GM18507 (cell line): ENCODE data around the gene SLFN13.
A peak's percentile ranks its signal among the peaks of the same experiment; 100 is the strongest.
"Not testable (repeated sequence)": the region's sequence is repeated elsewhere in the genome, so short reads cannot be mapped to it uniquely, and the experiment has no call there.

Source experiments
- DNase-seq: peaks from one replicate; pipeline ENCODE4 v3.0.0; 2011; ENCODE audit warnings: low read depth; ENCODE audit not compliant: insufficient read length; ENCODE audit errors: extremely low spot score
- FAIRE-seq: peaks from 2 replicates; lab custom pipeline; 2011; peaks lifted over from hg19 to GRCh38; lab: Jason Lieb, UNC

Gene SLFN13

GRCh38 chr17:35438433-35438832, 10.1 kb downstream of the SLFN13 start:
- DNase-seq = no peak
- no peak for FAIRE-seq

DNA sequence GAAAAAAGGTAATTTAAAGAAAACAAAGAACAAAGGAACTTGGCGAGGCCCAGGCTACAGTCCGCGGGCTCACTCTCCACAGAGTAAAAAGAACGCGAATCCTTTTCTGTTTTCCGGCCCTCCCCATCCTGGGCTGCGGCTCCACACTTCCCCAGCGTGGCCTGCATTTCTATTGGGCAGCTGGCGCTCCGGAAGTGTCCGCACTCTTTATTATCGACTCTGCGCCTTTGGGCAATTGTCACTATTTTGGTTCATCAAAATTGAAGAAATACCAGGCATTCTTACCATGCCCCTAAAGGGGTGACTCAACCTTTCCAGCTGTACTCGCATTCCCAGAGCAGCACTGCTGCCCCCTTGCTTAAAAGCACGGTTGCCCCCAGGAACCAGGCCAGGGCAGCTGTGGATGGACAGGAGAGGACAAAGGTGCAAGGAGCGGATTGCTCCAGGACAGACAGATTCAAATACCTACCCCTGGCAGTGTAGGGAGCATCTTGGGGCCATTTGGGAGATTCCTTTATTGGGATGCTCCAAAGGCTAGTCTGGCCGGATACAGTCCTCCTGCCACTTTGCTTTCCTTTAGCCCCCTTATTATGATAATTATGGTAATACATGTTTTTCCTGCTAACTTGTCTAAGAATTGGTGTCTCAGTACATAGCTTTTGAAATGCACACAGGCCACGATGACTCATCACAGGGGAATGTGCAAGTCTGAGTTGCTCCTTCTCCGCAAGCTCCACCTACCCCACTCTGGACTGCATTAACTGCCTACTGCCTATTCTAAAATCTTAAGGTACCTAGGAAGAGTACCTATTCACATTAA, 15.3 kb downstream of the SLFN13 start:
- FAIRE-seq = peak; percentile 46

DNA sequence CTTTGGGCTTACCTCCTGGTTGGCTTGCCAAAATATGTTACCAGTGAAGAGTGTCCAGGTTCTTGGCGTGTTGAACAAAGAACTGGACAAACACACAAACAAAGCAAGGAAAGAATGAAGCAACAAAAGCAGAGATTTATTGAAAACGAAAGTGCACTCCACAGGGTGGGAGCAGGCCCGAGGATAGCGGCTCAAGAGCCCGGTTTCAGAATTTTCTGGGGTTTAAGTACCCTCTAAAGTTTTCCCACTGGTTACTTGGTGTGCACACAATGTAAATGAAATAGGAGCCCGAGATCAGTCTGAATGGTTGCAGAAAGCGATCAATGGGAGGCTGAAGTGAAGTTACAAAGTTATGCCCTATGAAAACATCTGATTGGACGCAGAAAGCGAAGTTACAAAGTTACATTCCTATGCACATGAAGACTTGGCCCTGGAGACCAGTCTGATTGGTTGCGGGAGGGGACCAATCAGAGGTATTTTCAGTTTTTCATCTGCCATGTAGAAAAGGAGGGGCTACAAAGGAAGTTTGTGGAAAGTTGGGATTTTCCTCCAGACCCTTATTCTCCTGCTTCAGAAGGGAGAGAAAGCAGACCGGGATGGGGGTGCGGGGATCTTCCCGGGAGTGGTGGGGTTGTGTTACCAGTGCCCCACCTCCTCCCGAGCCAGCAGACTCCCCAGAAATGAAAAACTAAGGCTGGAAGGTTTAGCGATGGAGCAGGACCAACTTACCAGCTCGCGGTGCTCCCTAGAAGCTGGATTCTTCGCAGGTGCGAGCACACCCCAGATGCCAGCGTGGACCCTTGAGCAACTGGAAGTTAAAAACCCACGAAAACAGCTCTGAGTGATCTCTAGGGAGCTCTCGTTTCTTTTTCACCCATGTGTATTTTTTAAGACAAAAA, 16.1 kb downstream of the SLFN13 start, which contains the start of gene SLFN12:
Gene SLFN12, minus strand, starts transcription at position 325 of the 899 bp plus-strand sequence. CDS start 9,472 bp downstream, outside the sequence.
- DNase-seq (peak; percentile 29), FAIRE-seq (peak; percentile 96)

More for the DNA sequence above, 15.3 kb downstream of the SLFN13 start:
- no peak for DNase-seq

- DNase-seq (no peak), FAIRE-seq (no peak)
Measured at GRCh38 chr17:35429702-35430101, 18.9 kb downstream of the SLFN13 start.

DNA sequence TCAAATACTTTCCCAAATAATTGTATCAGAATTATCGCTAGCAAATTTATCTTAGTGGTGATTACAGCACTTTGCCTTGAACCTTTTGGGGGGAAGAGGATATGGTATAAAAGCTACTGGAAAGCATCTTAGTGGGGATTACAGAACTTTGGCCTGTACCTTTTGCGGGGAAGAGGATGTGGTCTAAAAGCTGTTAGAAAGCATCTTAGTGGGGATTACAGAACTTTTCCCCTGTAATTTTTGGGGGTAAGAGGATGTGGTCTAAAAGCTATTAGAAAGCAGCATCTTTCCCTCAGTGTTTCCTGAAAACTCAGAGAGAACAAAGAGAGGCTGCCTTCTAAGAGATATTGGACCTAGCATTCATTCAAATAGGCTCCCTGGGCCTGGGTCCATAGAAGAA, 20.3 kb downstream of the SLFN13 start:
- no peak for DNase-seq
- no peak for FAIRE-seq

DNA sequence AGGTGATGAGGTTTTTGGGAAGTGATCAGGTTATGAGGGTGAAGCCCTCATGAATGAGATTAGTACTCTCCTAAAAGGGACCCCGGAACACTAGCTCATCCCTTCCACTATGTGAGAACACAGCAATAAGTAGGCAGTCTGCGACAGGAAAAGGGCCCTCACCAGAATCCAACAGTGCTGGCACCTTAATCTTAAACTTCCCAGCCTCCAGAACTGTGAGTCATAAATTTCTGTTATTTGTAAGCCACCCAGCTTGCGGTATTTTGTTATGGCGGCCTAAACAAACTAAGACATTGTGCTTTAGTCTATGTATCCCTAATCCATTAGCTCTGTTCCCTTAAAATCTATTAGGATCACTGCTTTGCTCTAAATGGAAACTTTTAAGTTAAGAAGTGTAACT, 24.8 kb downstream of the SLFN13 start:
- DNase-seq = no peak
- no peak for FAIRE-seq

GRCh38 chr17:35421069-35421468, 27.5 kb downstream of the SLFN13 start:
- not testable (repeated sequence) for FAIRE-seq, DNase-seq

DNA sequence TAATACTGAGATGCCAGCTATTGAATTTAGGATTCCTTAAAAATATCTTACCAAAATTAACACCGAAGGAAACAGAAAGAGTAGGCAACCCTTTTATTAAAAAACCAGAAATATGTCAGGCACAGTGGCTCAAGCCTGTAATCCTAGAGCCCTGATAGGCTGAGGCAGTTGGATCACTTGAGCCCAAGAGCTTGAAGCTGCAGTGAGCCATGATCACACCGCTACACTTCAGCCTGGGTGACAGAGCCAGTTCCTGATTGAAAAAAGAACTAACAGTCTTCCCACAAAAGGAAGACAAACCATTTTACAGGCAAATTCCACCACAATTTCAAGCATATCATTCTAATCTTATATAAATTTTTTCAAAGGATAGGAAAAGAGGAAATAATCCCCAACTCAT, 31.9 kb downstream of the SLFN13 start:
- peak; percentile 12 for FAIRE-seq
- no peak for DNase-seq

DNA sequence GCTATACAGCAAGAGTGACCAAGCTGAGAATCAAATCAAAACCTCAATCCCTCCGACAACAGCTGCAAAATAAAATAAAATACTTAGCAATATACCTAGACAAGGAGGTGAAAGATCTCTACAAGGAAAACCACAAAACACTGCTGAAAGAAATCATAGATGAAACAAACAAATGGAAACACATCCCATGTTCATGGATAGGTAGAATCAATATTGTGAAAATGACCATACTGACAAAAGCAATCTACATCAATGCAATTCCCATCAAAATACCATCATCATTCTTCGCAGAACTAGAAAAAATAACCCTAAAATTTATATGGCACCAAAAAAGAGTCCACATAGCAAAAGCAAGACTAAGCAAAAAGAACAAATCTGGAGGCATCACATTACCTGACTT, 33.9 kb downstream of the SLFN13 start:
- DNase-seq, FAIRE-seq: not testable (repeated sequence)

DNA sequence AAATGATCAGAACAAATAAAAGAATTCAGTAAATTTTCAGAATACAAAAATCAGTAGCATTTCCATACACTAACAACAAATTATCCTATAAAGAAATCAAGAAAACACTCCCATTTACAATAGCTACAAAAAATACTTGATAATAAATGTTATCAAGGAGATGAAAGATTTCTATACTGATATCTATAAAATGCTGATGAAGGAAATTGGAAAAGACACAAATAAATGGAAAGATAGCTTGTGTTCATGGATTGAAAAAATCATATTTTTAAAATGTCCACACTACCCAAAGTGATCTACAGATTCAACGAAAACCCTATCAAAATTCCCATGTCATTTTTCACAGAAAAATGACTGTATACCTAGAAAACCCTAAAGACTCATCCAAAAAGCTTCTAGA, 34.3 kb downstream of the SLFN13 start:
- no peak for DNase-seq
- FAIRE-seq = no peak

DNA sequence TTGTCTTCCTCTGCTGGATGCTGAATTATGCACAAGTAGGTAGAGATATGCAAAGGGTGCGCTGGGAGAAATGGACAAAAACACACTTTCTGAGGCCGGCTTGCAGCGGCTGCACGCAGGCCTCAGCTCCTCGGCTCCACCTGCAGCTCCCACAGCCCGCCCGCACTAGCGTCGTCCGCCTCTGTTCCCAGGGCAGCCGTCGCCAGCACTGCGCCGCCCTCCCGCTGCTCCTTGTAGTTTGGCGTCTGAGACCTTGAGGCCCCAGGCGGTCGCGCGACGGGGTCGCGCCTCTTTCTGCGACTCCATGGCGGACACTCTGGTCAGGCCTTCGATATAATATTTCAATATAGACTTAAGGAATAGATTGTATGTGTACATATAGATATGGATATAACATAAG, 41.0 kb downstream of the SLFN13 start:
- DNase-seq (no peak), FAIRE-seq (no peak)

DNA sequence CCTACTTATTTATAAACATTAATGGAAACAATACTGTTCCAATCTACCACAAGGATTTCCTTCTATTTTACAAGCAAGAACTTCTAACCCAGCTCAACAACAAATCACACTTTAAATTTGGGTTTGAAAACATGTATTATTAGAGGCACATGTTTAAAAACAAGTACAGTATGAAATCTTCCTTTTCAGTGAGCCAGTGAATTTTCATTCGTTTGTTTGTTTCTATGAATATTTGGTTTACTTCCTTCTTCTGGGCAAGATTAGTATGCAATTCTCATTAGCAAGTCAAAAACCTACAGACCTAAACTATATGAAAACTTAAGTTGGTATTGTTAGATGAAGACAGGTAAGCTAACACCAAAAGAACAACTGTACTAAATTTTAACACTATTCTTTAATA, 42.0 kb downstream of the SLFN13 start:
- FAIRE-seq (no peak), DNase-seq (no peak)

DNA sequence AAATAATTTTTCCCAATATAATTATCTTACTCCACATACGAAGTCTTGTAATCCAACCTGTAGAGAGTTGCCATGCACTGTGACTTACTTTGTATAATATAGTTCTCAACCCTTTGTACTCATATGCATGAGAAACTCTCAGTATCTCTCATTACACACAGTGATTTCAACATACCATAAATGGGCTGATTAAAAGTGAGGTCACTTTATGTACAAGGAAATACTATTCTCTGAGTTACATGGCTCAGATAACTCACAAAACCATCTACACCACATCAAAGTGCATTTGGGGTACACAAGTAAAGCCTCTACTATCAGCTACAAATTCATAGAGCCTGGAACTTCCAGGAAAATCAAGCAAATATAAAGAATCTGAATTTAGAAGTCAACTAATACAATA, 44.2 kb downstream of the SLFN13 start:
- no peak for FAIRE-seq
- no peak for DNase-seq

GRCh38 chr17:35393783-35394182, 54.8 kb downstream of the SLFN13 start:
- FAIRE-seq, DNase-seq: not testable (repeated sequence)

DNA sequence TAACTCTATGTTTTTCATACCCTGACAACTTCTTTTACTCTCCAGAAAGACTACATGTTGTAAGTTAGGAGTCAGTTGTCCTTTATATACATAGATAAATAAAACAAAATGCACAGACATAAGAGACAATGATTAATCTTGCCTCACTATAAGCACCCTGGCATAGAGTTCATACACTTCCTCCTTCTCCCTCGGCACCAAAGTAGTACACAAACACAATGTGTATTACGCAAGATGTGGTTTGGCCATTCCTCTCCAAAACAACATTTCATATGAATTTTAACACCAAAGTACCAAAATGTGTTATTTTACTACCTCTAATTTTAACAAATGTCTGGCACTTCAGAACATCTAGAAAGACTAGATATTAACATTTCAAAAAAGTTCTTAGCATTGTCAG, 57.9 kb downstream of the SLFN13 start:
- no peak for DNase-seq
- no peak for FAIRE-seq

DNA sequence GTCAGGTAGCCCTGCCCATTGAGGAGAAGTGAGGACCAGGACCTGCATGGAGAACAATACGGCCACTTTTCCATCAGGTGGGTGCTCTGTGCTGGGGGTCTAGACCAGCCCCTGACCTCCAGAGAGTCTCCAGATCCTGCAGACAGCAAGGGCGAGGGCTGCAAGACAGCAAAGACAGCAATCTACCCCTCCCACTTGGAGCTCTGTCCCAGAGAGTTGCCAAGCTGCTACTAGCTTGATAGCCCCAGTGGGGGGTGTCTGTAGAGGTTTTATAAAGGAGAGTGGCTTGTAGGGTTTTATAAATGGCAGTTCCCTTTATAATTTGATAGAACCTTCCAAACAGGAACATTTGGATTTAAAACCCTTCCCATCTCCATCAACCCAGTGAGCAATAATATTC, 58.4 kb downstream of the SLFN13 start:
- DNase-seq = no peak
- no peak for FAIRE-seq

GRCh38 chr17:35387496-35387895, 61.1 kb downstream of the SLFN13 start:
- DNase-seq (no peak), FAIRE-seq (no peak)
